Measurements from ENCODE around the gene IER3.

The IER3 gene

DNA sequence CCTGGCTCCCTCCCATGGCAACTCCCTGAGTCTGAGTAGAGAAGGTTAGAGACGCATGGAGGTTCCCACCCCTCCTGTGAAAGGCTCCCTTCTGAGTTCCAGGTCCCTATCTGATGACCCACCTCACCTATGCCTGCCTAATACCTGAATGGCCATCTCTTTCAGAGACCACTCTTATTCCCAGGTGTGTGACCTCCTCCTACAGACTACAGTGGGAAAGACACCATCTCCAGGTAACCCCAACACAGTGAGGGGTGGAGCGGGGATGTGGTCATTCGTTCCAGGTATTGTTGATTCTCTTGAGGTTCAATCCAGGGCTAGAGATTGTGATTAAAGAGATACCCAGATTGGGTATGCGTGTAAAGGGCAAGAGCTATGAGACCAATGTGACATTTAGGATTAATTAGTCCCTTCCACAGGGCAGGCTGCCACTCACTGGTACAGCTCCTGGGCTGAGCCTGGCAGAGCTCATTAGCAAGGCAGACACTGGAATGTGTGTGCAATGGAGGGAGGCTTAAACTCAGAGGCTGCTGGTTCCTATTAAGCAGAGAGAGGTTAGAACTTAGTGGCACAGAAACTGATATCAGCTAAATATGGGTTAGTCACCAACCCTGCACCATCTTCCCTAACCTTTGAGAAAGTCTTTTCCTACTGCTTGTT is 46.5 kb upstream of the IER3 start:
- Histone ChIP-seq H4K20me1 (ENCODE audit: insufficient read depth, low read length) (no peaks in the 10 kb centered on the region), H3K9me2 (replicated peaks; ENCODE audit: insufficient read depth, low read length) (no peaks in the 10 kb centered on the region), H3K4me1 (ENCODE audit: low read length) (no peaks in the 10 kb centered on the region), H2AFZ (ENCODE audit: low read length) (no peak overlapping the region), H3K79me2 (ENCODE audit: low read length) (no peaks in the 10 kb centered on the region), H3K27me3 (replicated peaks; ENCODE audit: insufficient read depth, low read length) (peaks cover 27% of the 10 kb centered on the region), H3F3A (ENCODE audit: insufficient read depth, low read length) (no peaks in the 10 kb centered on the region), H3K27ac (ENCODE audit: low read length) (no peak overlapping the region), H3K4me3 (ENCODE audit: low read length) (no peak overlapping the region), H3K9ac (ENCODE audit: low read length) (no peak overlapping the region), H3K9me3 (replicated peaks; ENCODE audit: insufficient read depth, low read length) (no peaks in the 10 kb centered on the region), H3K36me3 (replicated peaks; ENCODE audit: insufficient read depth, low read length) (no peaks in the 10 kb centered on the region), H3K4me2 (ENCODE audit: low read depth, low read length) (no peak overlapping the region)
- no peak for DNase-seq
- TF ChIP-seq EZH2 (optimal IDR thresholded peaks at IDR 0.05; ENCODE audit: low read depth, low read length) = no peak
- TF ChIP-seq EZH2phosphoT487 (IDR thresholded peaks at IDR 0.05; ENCODE audit: low read length) = no peak
- TF ChIP-seq, protein P1, sequence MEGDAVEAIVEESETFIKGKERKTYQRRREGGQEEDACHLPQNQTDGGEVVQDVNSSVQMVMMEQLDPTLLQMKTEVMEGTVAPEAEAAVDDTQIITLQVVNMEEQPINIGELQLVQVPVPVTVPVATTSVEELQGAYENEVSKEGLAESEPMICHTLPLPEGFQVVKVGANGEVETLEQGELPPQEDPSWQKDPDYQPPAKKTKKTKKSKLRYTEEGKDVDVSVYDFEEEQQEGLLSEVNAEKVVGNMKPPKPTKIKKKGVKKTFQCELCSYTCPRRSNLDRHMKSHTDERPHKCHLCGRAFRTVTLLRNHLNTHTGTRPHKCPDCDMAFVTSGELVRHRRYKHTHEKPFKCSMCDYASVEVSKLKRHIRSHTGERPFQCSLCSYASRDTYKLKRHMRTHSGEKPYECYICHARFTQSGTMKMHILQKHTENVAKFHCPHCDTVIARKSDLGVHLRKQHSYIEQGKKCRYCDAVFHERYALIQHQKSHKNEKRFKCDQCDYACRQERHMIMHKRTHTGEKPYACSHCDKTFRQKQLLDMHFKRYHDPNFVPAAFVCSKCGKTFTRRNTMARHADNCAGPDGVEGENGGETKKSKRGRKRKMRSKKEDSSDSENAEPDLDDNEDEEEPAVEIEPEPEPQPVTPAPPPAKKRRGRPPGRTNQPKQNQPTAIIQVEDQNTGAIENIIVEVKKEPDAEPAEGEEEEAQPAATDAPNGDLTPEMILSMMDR (IDR thresholded peaks at IDR 0.05; ENCODE audit: low read length) = no peak

DNA sequence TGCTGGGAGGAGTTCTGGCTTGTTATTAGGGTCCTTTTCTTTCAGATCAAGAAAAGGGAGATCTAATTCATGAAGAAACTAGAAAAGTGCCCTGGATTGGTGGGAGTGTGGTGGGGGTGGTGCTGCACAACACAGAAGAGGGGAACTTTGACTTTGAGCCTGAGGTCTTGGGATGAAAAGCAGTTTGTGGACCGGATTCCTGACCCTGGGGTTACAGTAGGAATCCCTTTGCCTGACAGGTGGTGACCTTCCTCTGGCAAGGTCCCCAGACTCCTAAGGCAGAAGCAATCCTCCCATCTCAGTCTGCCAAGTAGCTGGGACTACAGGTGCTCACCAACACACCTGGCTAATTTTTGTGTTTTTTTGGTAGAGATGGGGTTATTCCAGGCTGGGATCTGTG is 45.3 kb upstream of the IER3 start:
- Histone ChIP-seq H3K9me3 (replicated peaks; ENCODE audit: insufficient read depth, low read length) (no peaks in the 10 kb centered on the region), H3K36me3 (replicated peaks; ENCODE audit: insufficient read depth, low read length) (no peaks in the 10 kb centered on the region), H3K9me2 (replicated peaks; ENCODE audit: insufficient read depth, low read length) (no peaks in the 10 kb centered on the region), H3K4me2 (ENCODE audit: low read depth, low read length) (no peak overlapping the region), H4K20me1 (ENCODE audit: insufficient read depth, low read length) (no peaks in the 10 kb centered on the region), H3K4me3 (ENCODE audit: low read length) (no peak overlapping the region), H2AFZ (ENCODE audit: low read length) (no peak overlapping the region), H3K9ac (ENCODE audit: low read length) (no peak overlapping the region), H3F3A (ENCODE audit: insufficient read depth, low read length) (no peaks in the 10 kb centered on the region), H3K27ac (ENCODE audit: low read length) (no peak overlapping the region), H3K79me2 (ENCODE audit: low read length) (no peaks in the 10 kb centered on the region), H3K4me1 (ENCODE audit: low read length) (no peaks in the 10 kb centered on the region), H3K27me3 (replicated peaks; ENCODE audit: insufficient read depth, low read length) (0 out of 2 replicates have a peak, but pooled peaks cover 19% of the 10 kb centered on the region)
- TF ChIP-seq EZH2phosphoT487 (IDR thresholded peaks at IDR 0.05; ENCODE audit: low read length) (no peak), EZH2 (optimal IDR thresholded peaks at IDR 0.05; ENCODE audit: low read depth, low read length) (no peak)
- TF ChIP-seq, protein P1 (IDR thresholded peaks at IDR 0.05; ENCODE audit: low read length) = no peak
- no peak for DNase-seq

DNA sequence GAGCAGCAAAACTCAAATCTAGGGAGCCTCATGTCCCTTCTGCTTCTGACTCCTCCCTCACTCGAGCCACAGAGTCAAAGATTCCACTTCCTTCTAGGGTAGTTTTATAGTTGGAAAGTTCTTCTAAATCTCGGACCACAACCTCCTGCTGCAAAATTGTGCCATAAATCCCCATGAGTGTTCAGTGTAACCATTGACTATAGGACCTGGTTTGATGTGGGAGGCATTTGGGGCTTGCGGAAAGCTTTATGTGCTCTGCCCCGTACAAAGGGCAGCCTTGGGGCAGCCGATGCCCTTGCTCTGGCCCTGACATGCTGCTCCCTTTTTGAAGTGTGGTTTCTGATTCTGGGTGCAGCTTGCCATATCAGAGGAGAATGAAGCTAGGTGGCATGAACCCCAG is 43.6 kb upstream of the IER3 start:
- H3K79me2 ChIP-seq (ENCODE audit: low read length) = no peaks in the 10 kb centered on the region
- no peaks in the 10 kb centered on the region for H4K20me1 ChIP-seq (ENCODE audit: insufficient read depth, low read length)
- no peak overlapping the region for H3K9ac ChIP-seq (ENCODE audit: low read length)
- H3K9me2 ChIP-seq (replicated peaks; ENCODE audit: insufficient read depth, low read length) = no peaks in the 10 kb centered on the region
- H3K27ac ChIP-seq (ENCODE audit: low read length) = no peak overlapping the region
- TF ChIP-seq EZH2phosphoT487 (IDR thresholded peaks at IDR 0.05; ENCODE audit: low read length) = no peak
- TF ChIP-seq, protein P1 (IDR thresholded peaks at IDR 0.05; ENCODE audit: low read length) = no peak
- no peak for TF ChIP-seq EZH2 (optimal IDR thresholded peaks at IDR 0.05; ENCODE audit: low read depth, low read length)
- no peaks in the 10 kb centered on the region for H3K36me3 ChIP-seq (replicated peaks; ENCODE audit: insufficient read depth, low read length)
- 0 out of 2 replicates have a peak, but pooled peaks cover 17% of the 10 kb centered on the region for H3K27me3 ChIP-seq (replicated peaks; ENCODE audit: insufficient read depth, low read length)
- H3K4me1 ChIP-seq (ENCODE audit: low read length) = no peaks in the 10 kb centered on the region
- DNase-seq = no peak
- H3K4me3 ChIP-seq (ENCODE audit: low read length) = no peak overlapping the region
- no peak overlapping the region for H3K4me2 ChIP-seq (ENCODE audit: low read depth, low read length)
- H2AFZ ChIP-seq (ENCODE audit: low read length) = no peak overlapping the region
- no peaks in the 10 kb centered on the region for H3F3A ChIP-seq (ENCODE audit: insufficient read depth, low read length)
- H3K9me3 ChIP-seq (replicated peaks; ENCODE audit: insufficient read depth, low read length) = no peaks in the 10 kb centered on the region
